RWPE2 (cell line): ENCODE data around the gene EXD3.

Experiments used
- ATAC-seq: fragments of 200-7000 bp; cut with Tn5 transposase; 3 replicates; pipeline ENCODE4 v1.9.1; 2021; ENCODE audit warnings: low read depth
- DNase-seq: peaks from one replicate; pipeline ENCODE4 v3.0.0-alpha.2; 2020; ENCODE audit warnings: low spot score
- H3K27ac ChIP-seq: fragments of 450-650 bp; 2 replicates; pipeline ENCODE4 v1.5.1; 2017; ENCODE audit warnings: mild to moderate bottlenecking; ENCODE audit not compliant: poor library complexity, severe bottlenecking
- H3K27me3 ChIP-seq: fragments of 250-450 bp; sonication (Bioruptor Pico); 2 replicates; pipeline ENCODE4 v1.5.1; 2021; ENCODE audit warnings: mild to moderate bottlenecking, moderate library complexity; ENCODE audit not compliant: insufficient read depth, poor library complexity, severe bottlenecking
- H3K36me3 ChIP-seq: fragments of 250-450 bp; sonication (Bioruptor Pico); 2 replicates; pipeline ENCODE4 v1.5.1; 2020; ENCODE audit warnings: low read depth, mild to moderate bottlenecking, moderate library complexity
- H3K4me1 ChIP-seq: fragments of 250-450 bp; sonication (Bioruptor Pico); 2 replicates; pipeline ENCODE4 v1.5.1; 2021; ENCODE audit warnings: mild to moderate bottlenecking, moderate library complexity; ENCODE audit not compliant: insufficient read depth, poor library complexity, severe bottlenecking
- H3K4me3 ChIP-seq: fragments of 250-450 bp; sonication (Bioruptor Pico); 2 replicates; pipeline ENCODE4 v1.5.1; 2021; ENCODE audit warnings: mild to moderate bottlenecking, moderate library complexity; ENCODE audit not compliant: severe bottlenecking
- H3K9me3 ChIP-seq: fragments of 250-450 bp; sonication (Bioruptor Pico); 2 replicates; pipeline ENCODE4 v1.5.1; 2021; ENCODE audit warnings: mild to moderate bottlenecking, moderate library complexity; ENCODE audit not compliant: severe bottlenecking
- CTCF ChIP-seq: fragments of 450-650 bp; IDR thresholded peaks from one replicate; pipeline ENCODE4 v1.5.1; 2017; ENCODE audit warnings: mild to moderate bottlenecking, moderate library complexity; ENCODE audit not compliant: poor library complexity, severe bottlenecking

Gene EXD3

DNA sequence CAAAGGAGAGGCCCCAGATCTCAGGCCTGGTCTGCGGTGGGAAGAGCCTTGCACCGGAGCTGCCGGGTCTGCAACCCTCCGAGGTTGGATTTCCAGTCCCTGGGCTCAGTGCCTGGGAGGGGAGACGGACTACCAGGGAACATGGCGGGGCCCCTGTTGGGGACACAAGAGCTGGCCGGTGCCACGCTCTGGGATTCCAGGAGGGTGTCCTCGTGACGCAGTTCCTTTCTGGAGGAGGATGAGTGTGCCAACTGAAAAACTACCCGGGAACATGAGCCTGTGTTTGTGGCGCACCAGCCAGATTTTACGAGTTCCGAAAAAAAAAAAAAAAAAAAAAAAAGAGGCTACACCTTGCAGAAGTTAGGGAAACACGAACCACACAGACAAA is 129.9 kb downstream of the EXD3 start:
- ATAC-seq (no peak), DNase-seq (no peak)
- no peak for TF ChIP-seq CTCF
- Histone ChIP-seq H3K9me3 (no peaks in the 10 kb centered on the region), H3K27ac (no peak overlapping the region), H3K4me3 (no peak overlapping the region), H3K36me3 (no peaks in the 10 kb centered on the region), H3K4me1 (no peaks in the 10 kb centered on the region), H3K27me3 (no peaks in the 10 kb centered on the region)

GRCh38 chr9:137286975-137287383 is 136.0 kb downstream of the EXD3 start:
- Histone ChIP-seq H3K27ac (no peak overlapping the region), H3K36me3 (peaks cover 17% of the 10 kb centered on the region), H3K27me3 (no peaks in the 10 kb centered on the region), H3K4me1 (no peaks in the 10 kb centered on the region), H3K9me3 (no peaks in the 10 kb centered on the region), H3K4me3 (no peak overlapping the region)
- ATAC-seq (peak; percentile 93), DNase-seq (no peak)
- TF ChIP-seq CTCF = peak; percentile 71

DNA sequence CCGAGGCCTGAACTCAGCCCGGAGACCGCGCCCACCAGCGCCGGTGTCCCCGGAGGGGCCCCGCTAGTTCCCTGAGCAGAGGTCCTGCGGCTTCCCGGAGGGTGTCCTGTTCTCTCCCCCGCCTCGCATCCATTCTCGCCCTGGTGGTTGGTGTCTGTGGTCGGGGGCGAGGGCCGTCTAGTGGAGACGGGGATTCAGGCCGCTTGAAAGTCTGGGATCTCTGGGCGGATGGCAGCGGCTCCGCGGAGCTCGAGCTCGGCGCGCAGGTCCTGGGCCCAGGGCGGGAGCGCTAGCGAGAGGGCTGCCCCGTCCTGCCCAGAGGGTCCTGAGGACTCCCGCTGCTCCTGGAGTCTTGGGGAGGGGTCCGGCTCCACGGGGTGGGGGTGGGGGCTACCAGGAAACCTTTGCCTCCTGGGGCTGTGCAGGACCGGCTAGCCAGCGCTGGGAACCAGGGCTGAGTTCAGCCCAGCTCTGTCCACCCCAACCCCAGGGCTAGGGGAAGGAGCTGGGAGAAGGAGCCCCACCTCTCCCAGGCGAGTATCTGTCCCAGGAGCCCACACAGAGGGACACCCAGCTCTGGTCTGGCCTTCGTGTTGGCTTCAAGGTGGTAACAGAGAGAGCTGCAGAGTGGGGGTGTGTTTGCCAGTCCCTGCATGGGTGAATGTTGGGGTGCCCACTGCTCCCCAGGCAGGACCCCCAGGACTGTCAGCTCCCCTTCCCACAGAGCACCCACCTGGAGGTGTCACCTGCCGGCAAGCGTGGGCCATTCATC is 141.4 kb downstream of the EXD3 start:
- Histone ChIP-seq H3K4me1 (peaks cover 8% of the 10 kb centered on the region), H3K9me3 (no peaks in the 10 kb centered on the region), H3K4me3 (no peak overlapping the region), H3K36me3 (peaks cover 42% of the 10 kb centered on the region), H3K27me3 (no peaks in the 10 kb centered on the region), H3K27ac (no peak overlapping the region)
- no peak for ATAC-seq
- TF ChIP-seq CTCF = no peak
- no peak for DNase-seq

GRCh38 chr9:137280474-137281344 is 142.3 kb downstream of the EXD3 start:
- peaks cover 42% of the 10 kb centered on the region for H3K36me3 ChIP-seq
- peaks cover 8% of the 10 kb centered on the region for H3K4me1 ChIP-seq
- no peaks in the 10 kb centered on the region for H3K9me3 ChIP-seq
- no peak overlapping the region for H3K27ac ChIP-seq
- no peak overlapping the region for H3K4me3 ChIP-seq
- no peak for TF ChIP-seq CTCF
- no peak for ATAC-seq
- no peak for DNase-seq
- no peaks in the 10 kb centered on the region for H3K27me3 ChIP-seq
